WERI-Rb-1 (cell line): ENCODE measurements around the gene ARPC5L.

ENCODE experiments used
- DNase-seq: peaks from one replicate; pipeline ENCODE4 v3.0.0-alpha.2; 2020
- H3K27ac ChIP-seq: fragments of 250-450 bp; sonication (Bioruptor Pico); 2 replicates; pipeline ENCODE4 v1.5.1; 2020; ENCODE audit warnings: mild to moderate bottlenecking, moderate library complexity
- H3K27me3 ChIP-seq: fragments of 250-450 bp; sonication (Bioruptor Pico); 2 replicates; pipeline ENCODE4 v1.5.1; 2021; ENCODE audit warnings: mild to moderate bottlenecking, low read depth, moderate library complexity; ENCODE audit not compliant: insufficient read depth, severe bottlenecking
- H3K36me3 ChIP-seq: fragments of 250-450 bp; sonication (Bioruptor Pico); 2 replicates; pipeline ENCODE4 v1.5.1; 2020; ENCODE audit warnings: mild to moderate bottlenecking, moderate library complexity
- H3K4me3 ChIP-seq: 2 replicates; pipeline ENCODE4 v1.5.1; 2011; ENCODE audit warnings: low read depth, mild to moderate bottlenecking, control low read depth, low read length
- H3K9me3 ChIP-seq: fragments of 250-450 bp; sonication (Bioruptor Pico); 2 replicates; pipeline ENCODE4 v1.5.1; 2021; ENCODE audit warnings: mild to moderate bottlenecking, moderate library complexity; ENCODE audit not compliant: severe bottlenecking
- CTCF ChIP-seq: IDR thresholded peaks from 2 replicates; pipeline ENCODE4 v1.5.1; 2011; ENCODE audit warnings: low read depth, mild to moderate bottlenecking, control low read depth, inconsistent platforms, low read length

The ARPC5L gene

GRCh38 chr9:124861342-124862229 is at the start of gene ARPC5L, which contains the start of gene RPL35:
ARPC5L (plus strand) TSS chr9:124862130; CDS start chr9:124869291, 7,161 bp downstream.
RPL35 (minus strand) TSS chr9:124861957; CDS start chr9:124861912, 45 bp downstream.
- TF ChIP-seq CTCF = peak; percentile 23; the same call in 1 of the 2 replicates
- Histone ChIP-seq H3K36me3 (peaks cover 51% of the 10 kb centered on the region), H3K9me3 (no peaks in the 10 kb centered on the region), H3K27ac (peak within 1 kb of the TSS; percentile 94), H3K4me3 (peak within 1 kb of the TSS; percentile 98), H3K27me3 (no peaks in the 10 kb centered on the region)
- DNase-seq = peak; percentile 98

- TF ChIP-seq CTCF = no peak
- H3K36me3 ChIP-seq = peaks cover 26% of the 10 kb centered on the region
- H3K27me3 ChIP-seq = no peaks in the 10 kb centered on the region
- H3K9me3 ChIP-seq = no peaks in the 10 kb centered on the region
- DNase-seq = peak; percentile 70
- H3K4me3 ChIP-seq = no peak overlapping the region; the same call in 1 of the 2 replicates
- H3K27ac ChIP-seq = peak overlapping the region; percentile 93
Observed at GRCh38 chr9:124812441-124812876, 49.5 kb upstream of the ARPC5L start.

GRCh38 chr9:124813041-124813440 is 48.9 kb upstream of the ARPC5L start:
- Histone ChIP-seq H3K4me3 (no peak overlapping the region), H3K27ac (peak overlapping the region; percentile 93), H3K36me3 (peaks cover 24% of the 10 kb centered on the region), H3K9me3 (no peaks in the 10 kb centered on the region), H3K27me3 (no peaks in the 10 kb centered on the region)
- no peak for TF ChIP-seq CTCF
- DNase-seq = peak; percentile 90

GRCh38 chr9:124813501-124814163 is 48.3 kb upstream of the ARPC5L start:
- H3K4me3 ChIP-seq = peak overlapping the region; percentile 8; the same call in 1 of the 2 replicates
- peak overlapping the region; percentile 93 for H3K27ac ChIP-seq
- H3K27me3 ChIP-seq = no peaks in the 10 kb centered on the region
- TF ChIP-seq CTCF = no peak
- H3K36me3 ChIP-seq = peaks cover 19% of the 10 kb centered on the region
- no peaks in the 10 kb centered on the region for H3K9me3 ChIP-seq
- no peak for DNase-seq

- peak; percentile 86 for DNase-seq
- Histone ChIP-seq H3K9me3 (no peaks in the 10 kb centered on the region), H3K36me3 (peaks cover 18% of the 10 kb centered on the region), H3K27me3 (no peaks in the 10 kb centered on the region), H3K4me3 (no peak overlapping the region), H3K27ac (peak overlapping the region; percentile 93)
- TF ChIP-seq CTCF = no peak
Observed at GRCh38 chr9:124814164-124814535, 47.8 kb upstream of the ARPC5L start.
